Germinal center (tissue), 1 donor: ENCODE results near the gene SLC16A14.

Source experiments
- DNase-seq: peaks from one replicate; pipeline ENCODE4 v3.0.0; 2012; ENCODE audit warnings: mixed read lengths, low spot score

Gene SLC16A14

DNA sequence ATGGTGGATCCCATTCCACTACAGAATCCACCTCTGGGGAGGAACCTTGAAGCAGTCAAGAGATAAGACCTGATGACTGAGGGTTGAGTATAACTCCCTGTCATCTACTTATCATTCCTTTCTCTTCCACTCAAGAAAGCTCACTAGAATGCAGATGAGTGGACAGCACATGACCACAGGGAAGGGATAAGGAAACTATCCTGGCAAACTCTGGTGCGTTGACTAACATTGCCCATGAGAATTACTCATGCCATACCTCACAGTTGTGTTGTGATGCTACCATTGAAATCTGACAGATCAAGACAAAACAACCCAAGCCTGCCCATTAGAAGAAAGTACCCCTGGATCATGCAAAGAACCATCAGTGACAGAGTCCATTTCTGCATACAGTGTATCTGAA, 26.5 kb downstream of the SLC16A14 start:
- DNase-seq, result no peak

- no peak for DNase-seq
Observed at GRCh38 chr2:230023313-230023712, 45.4 kb downstream of the SLC16A14 start.

DNA sequence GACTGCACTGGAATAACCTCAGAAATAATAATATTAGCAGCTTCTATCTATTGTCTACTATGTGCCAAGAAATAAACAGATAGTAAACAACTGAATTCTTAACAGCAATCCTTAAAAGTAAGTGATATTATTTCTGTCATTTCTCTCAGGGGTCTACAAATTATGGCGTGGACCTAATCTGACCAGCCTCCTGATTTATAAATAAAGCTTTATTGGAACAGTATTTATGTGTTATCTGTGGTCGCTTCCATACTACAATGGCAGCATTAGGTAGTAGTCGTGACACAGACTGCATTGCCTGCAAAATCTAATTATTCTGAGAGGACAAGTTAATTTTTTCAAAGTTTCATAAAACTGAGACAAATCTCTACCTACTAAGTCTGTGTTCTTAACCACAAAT, 49.0 kb downstream of the SLC16A14 start:
- no peak for DNase-seq

DNA sequence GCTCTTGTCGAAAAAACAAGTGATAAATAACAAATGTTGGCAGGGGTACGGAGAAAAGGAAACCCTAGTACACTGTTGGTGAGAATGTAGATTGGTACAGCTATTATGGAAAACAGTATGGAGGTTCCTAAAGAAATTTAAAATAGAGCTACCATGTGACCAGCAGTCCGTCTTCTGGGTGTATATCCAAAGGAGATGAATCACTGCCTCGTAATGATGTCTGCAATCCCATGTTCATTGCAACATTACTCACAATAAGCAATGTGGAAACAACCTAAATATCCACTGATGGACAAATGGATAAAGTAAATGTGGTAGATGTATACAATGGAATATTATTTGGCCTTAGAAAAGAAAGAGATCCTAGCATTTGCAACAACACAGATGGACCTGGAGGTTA, 50.6 kb downstream of the SLC16A14 start:
- no peak for DNase-seq

- DNase-seq, result no peak
Observed at GRCh38 chr2:230016844-230017243, 51.9 kb downstream of the SLC16A14 start.

GRCh38 chr2:230012267-230012884, 56.3 kb downstream of the SLC16A14 start:
- no peak for DNase-seq

GRCh38 chr2:230011617-230012016, 57.1 kb downstream of the SLC16A14 start:
- DNase-seq, result no peak

GRCh38 chr2:230010501-230010900, 58.2 kb downstream of the SLC16A14 start:
- no peak for DNase-seq

DNA sequence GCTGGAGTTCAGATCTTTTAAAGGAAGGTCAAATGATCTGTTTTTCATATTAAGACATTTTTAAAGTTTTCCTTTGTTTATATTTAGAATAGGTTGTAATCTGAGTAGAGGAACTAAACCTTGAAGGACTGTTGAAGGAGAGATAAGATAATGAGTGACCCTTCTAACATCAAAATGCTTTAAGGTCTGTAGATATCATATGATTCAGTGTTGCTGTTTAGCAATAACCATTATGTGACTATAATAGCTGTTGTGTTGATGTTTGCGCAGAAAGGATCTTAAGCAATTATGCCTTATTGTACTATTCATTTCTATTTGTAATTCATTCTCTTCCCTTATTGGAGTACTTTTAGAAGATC, 60.0 kb downstream of the SLC16A14 start:
- no peak for DNase-seq

- peak; percentile 62 for DNase-seq
Observed at GRCh38 chr2:230007931-230008707, 60.6 kb downstream of the SLC16A14 start.

- DNase-seq, result peak; percentile 44
Observed at GRCh38 chr2:230000118-230000841, 68.4 kb downstream of the SLC16A14 start.

GRCh38 chr2:229997565-229997964, 71.2 kb downstream of the SLC16A14 start:
- no peak for DNase-seq

GRCh38 chr2:229996320-229996719, 72.4 kb downstream of the SLC16A14 start:
- no peak for DNase-seq

- no peak for DNase-seq
Observed at GRCh38 chr2:229993236-229993635, 75.5 kb downstream of the SLC16A14 start.
